Keratinocyte (primary cell): Measurements from ENCODE around the gene FOXJ1.

Source experiments
- EZH2 ChIP-seq: IDR thresholded peaks from one replicate; pipeline ENCODE4 v1.6.1; 2012; ENCODE audit warnings: inconsistent platforms, mild to moderate bottlenecking, low read length, moderate library complexity
- TF ChIP-seq, protein P1 (sequence below), 3 experiments: IDR thresholded peaks in 1 of 3; conservative IDR thresholded peaks in 1 of 3; optimal IDR thresholded peaks in 1 of 3; 2 replicates in 2 of 3; 3 replicates in 1 of 3; pipeline versions ENCODE3 to v1.5.1; 2011; ENCODE audit warnings: low read length in 3 of 3, mild to moderate bottlenecking in 3 of 3, moderate library complexity in 2 of 3, control low read depth in 1 of 3, inconsistent platforms in 1 of 3; ENCODE audit not compliant: insufficient read depth in 2 of 3; ENCODE audit errors: extremely low read depth in 1 of 3

DNA sequence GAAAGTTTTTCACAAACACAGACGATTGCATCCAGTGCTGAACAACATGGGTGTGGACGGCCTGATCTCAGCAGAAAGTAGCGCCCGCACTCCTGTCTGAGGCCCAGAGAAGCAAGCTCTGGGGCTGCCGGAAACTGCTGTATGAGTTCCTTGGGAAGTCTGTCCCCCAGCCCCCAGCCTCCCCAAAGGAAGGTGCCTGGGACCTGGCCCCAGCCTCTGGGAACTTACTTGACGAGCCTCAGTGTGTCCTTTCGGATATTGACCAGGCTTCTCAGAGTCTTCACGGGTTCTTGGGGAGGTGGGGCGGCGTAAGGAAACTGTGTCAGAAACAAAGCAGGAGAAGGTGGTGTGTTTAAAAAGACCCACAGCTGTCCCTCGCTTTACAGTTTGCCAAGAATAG, 32.4 kb upstream of the FOXJ1 start:
- no peak for TF ChIP-seq EZH2
- TF ChIP-seq, protein P1, sequence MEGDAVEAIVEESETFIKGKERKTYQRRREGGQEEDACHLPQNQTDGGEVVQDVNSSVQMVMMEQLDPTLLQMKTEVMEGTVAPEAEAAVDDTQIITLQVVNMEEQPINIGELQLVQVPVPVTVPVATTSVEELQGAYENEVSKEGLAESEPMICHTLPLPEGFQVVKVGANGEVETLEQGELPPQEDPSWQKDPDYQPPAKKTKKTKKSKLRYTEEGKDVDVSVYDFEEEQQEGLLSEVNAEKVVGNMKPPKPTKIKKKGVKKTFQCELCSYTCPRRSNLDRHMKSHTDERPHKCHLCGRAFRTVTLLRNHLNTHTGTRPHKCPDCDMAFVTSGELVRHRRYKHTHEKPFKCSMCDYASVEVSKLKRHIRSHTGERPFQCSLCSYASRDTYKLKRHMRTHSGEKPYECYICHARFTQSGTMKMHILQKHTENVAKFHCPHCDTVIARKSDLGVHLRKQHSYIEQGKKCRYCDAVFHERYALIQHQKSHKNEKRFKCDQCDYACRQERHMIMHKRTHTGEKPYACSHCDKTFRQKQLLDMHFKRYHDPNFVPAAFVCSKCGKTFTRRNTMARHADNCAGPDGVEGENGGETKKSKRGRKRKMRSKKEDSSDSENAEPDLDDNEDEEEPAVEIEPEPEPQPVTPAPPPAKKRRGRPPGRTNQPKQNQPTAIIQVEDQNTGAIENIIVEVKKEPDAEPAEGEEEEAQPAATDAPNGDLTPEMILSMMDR (optimal IDR thresholded peaks at IDR 0.05 in 1 of 3, IDR thresholded peaks at IDR 0.05 in 1 of 3, conservative IDR thresholded peaks at IDR 0.05 in 1 of 3; ENCODE audit: extremely low read depth in 1 of 3, insufficient read depth in 2 of 3, low read length in 3 of 3) = no peak
